ENCODE data around the gene SMOC1. TPM values are rescaled to one million over a fixed set of nuclear protein-coding genes. Genes with fewer than 3 reads are reported as not detected.

Gene SMOC1
- total RNA-seq, 2 donors from 2014 or later = 25.2 to 29.8 TPM

DNA sequence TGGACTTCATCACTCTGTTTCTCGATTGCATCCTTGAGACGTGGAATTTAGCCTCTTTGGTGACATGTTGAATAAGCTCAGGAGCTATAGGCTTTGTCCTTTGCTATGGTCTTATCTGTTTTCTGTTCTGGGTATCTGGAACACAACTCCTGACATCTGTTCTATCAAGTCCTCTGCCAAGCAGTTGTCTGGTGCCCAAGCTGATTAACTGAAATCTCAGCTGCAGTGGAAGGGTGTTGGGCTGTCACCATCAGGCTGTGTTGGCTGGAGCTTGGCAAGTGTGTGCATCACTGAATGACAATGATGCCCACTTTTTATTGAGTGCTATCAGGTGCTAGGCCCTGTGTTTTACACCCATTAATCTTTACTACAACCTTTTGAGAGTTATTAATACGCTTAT lies 77.8 kb downstream of the SMOC1 start:
- TF ChIP-seq, protein P1, sequence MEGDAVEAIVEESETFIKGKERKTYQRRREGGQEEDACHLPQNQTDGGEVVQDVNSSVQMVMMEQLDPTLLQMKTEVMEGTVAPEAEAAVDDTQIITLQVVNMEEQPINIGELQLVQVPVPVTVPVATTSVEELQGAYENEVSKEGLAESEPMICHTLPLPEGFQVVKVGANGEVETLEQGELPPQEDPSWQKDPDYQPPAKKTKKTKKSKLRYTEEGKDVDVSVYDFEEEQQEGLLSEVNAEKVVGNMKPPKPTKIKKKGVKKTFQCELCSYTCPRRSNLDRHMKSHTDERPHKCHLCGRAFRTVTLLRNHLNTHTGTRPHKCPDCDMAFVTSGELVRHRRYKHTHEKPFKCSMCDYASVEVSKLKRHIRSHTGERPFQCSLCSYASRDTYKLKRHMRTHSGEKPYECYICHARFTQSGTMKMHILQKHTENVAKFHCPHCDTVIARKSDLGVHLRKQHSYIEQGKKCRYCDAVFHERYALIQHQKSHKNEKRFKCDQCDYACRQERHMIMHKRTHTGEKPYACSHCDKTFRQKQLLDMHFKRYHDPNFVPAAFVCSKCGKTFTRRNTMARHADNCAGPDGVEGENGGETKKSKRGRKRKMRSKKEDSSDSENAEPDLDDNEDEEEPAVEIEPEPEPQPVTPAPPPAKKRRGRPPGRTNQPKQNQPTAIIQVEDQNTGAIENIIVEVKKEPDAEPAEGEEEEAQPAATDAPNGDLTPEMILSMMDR (IDR thresholded peaks at IDR 0.05) = no peak
- Histone ChIP-seq H3K27ac (no peak overlapping the region), H3K27me3 (replicated peaks; ENCODE audit: insufficient read depth) (no peaks in the 10 kb centered on the region), H3K4me3 (no peak overlapping the region), H3K4me1 (ENCODE audit: control insufficient read depth in 1 of 2, low read depth in 2 of 2) (peaks cover 0 to 11% of the 10 kb centered on the region in 2 donors), H3K36me3 (no peaks in the 10 kb centered on the region), H3K9me3 (no peaks in the 10 kb centered on the region)
- DNase-seq (ENCODE audit: low spot score) (no peak), ATAC-seq (ENCODE audit: insufficient number of reproducible peaks, low FRiP score, low read depth) (no peak)

- no peaks in the 10 kb centered on the region for H3K9me3 ChIP-seq
- ATAC-seq (ENCODE audit: insufficient number of reproducible peaks, low FRiP score, low read depth) (no peak), DNase-seq (ENCODE audit: low spot score) (no peak)
- H3K27me3 ChIP-seq (replicated peaks; ENCODE audit: insufficient read depth) = no peaks in the 10 kb centered on the region
- no peak overlapping the region for H3K27ac ChIP-seq
- no peaks in the 10 kb centered on the region for H3K36me3 ChIP-seq
- H3K4me3 ChIP-seq = no peak overlapping the region
- peaks cover 0 to 8% of the 10 kb centered on the region in 2 donors for H3K4me1 ChIP-seq (ENCODE audit: control insufficient read depth in 1 of 2, low read depth in 2 of 2)
- TF ChIP-seq, protein P1 (IDR thresholded peaks at IDR 0.05) = no peak
These were observed 78.8 kb downstream of the SMOC1 start for GRCh38 chr14:69957986-69958385.

GRCh38 chr14:69959136-69959535 lies 79.9 kb downstream of the SMOC1 start:
- H3K27ac ChIP-seq = no peak overlapping the region
- no peaks in the 10 kb centered on the region for H3K4me1 ChIP-seq (ENCODE audit: control insufficient read depth in 1 of 2, low read depth in 2 of 2)
- H3K36me3 ChIP-seq = no peaks in the 10 kb centered on the region
- H3K9me3 ChIP-seq = no peaks in the 10 kb centered on the region
- no peaks in the 10 kb centered on the region for H3K27me3 ChIP-seq (replicated peaks; ENCODE audit: insufficient read depth)
- TF ChIP-seq, protein P1 (IDR thresholded peaks at IDR 0.05) = no peak
- H3K4me3 ChIP-seq = no peak overlapping the region
- DNase-seq (ENCODE audit: low spot score) (no peak), ATAC-seq (ENCODE audit: insufficient number of reproducible peaks, low FRiP score, low read depth) (no peak)

DNA sequence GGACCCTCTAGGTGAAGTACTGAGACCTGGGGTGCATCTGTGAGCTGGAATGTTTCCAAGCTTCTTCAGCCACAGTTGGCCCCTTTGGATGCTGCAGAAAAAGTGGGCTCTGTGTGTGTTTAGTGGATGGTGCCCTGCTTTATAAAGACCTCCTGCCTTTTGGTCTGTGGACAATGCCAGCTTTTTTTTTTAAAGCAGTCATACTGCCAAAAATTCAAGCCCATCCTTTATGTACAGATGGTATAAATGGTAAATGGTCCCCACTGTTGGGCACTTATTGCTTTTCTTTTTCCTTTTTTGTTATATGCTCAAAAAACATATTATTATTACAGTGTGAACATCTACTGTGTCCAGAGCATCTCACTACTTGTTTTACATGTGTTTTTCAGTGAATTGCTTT lies 81.1 kb downstream of the SMOC1 start:
- Histone ChIP-seq H3K27ac (no peak overlapping the region), H3K27me3 (replicated peaks; ENCODE audit: insufficient read depth) (no peaks in the 10 kb centered on the region), H3K4me3 (no peak overlapping the region), H3K36me3 (no peaks in the 10 kb centered on the region), H3K4me1 (ENCODE audit: control insufficient read depth in 1 of 2, low read depth in 2 of 2) (no peaks in the 10 kb centered on the region), H3K9me3 (no peaks in the 10 kb centered on the region)
- DNase-seq (ENCODE audit: low spot score) (no peak), ATAC-seq (ENCODE audit: insufficient number of reproducible peaks, low FRiP score, low read depth) (no peak)
- TF ChIP-seq, protein P1 (IDR thresholded peaks at IDR 0.05) = no peak

- no peak for DNase-seq (ENCODE audit: low spot score)
- no peak for ATAC-seq (ENCODE audit: insufficient number of reproducible peaks, low FRiP score, low read depth)
- H3K4me1 ChIP-seq (ENCODE audit: control insufficient read depth in 1 of 2, low read depth in 2 of 2) = no peaks in the 10 kb centered on the region
- no peak overlapping the region for H3K27ac ChIP-seq
- TF ChIP-seq, protein P1 (IDR thresholded peaks at IDR 0.05) = no peak
- no peak overlapping the region for H3K4me3 ChIP-seq
- H3K9me3 ChIP-seq = no peaks in the 10 kb centered on the region
- no peaks in the 10 kb centered on the region for H3K27me3 ChIP-seq (replicated peaks; ENCODE audit: insufficient read depth)
- no peaks in the 10 kb centered on the region for H3K36me3 ChIP-seq
These were observed 84.8 kb downstream of the SMOC1 start for GRCh38 chr14:69963966-69964365.

Data from thoracic aorta (tissue), 2 donors.